SK-N-SH treated with all-trans-retinoic acid at 6 μM for 48 hours (cell line): ENCODE data around the gene MAPK8.

Experiments used
- ARNTL ChIP-seq: fragments of 450-650 bp; formaldehyde crosslinking; IDR thresholded peaks from 2 replicates; pipeline ENCODE4 v1.5.0; 2020; ENCODE audit warnings: low read depth, mild to moderate bottlenecking, moderate library complexity, borderline replicate concordance
- BACH2 ChIP-seq: fragments of 250-450 bp; sonication (Bioruptor Pico); IDR thresholded peaks from 2 replicates; pipeline ENCODE4 v1.9.0; 2021; ENCODE audit warnings: mild to moderate bottlenecking, borderline replicate concordance
- CREB5 ChIP-seq: fragments of 250-450 bp; sonication (Bioruptor Pico); IDR thresholded peaks from 2 replicates; pipeline ENCODE4 v1.5.1; 2020; ENCODE audit warnings: low read depth, mild to moderate bottlenecking, moderate library complexity
- ESRRG ChIP-seq: fragments of 250-450 bp; sonication (Bioruptor Pico); IDR thresholded peaks from 2 replicates; pipeline ENCODE4 v1.6.1; 2021; ENCODE audit warnings: mild to moderate bottlenecking
- OSR1 ChIP-seq: fragments of 250-450 bp; sonication (Bioruptor Pico); IDR thresholded peaks from 2 replicates; pipeline ENCODE4 v1.8.0; 2022; ENCODE audit warnings: moderate library complexity, mild to moderate bottlenecking, inconsistent platforms
- TCF4 ChIP-seq: fragments of 250-450 bp; sonication (Bioruptor Pico); IDR thresholded peaks from 2 replicates; pipeline ENCODE4 v1.8.0; 2021; ENCODE audit warnings: mild to moderate bottlenecking, moderate library complexity, borderline replicate concordance
- ZC3H10 ChIP-seq: fragments of 250-450 bp; sonication (Bioruptor Pico); IDR thresholded peaks from 2 replicates; pipeline ENCODE4 v1.5.1; 2021; ENCODE audit warnings: mild to moderate bottlenecking, moderate library complexity
- ZFP3 ChIP-seq: fragments of 250-450 bp; sonication (Bioruptor Pico); IDR thresholded peaks from 2 replicates; pipeline ENCODE4 v1.5.0; 2020; ENCODE audit warnings: mild to moderate bottlenecking, moderate library complexity
- ZNF565 ChIP-seq: fragments of 450-650 bp; formaldehyde crosslinking; conservative IDR thresholded peaks from 2 replicates; pipeline ENCODE4 v1.5.0; 2020; ENCODE audit warnings: low read depth, mild to moderate bottlenecking, moderate library complexity
- ZNF70 ChIP-seq: fragments of 450-650 bp; formaldehyde crosslinking; IDR thresholded peaks from 2 replicates; pipeline ENCODE4 v1.5.0; 2020; ENCODE audit warnings: mild to moderate bottlenecking, moderate library complexity
- ZNF8 ChIP-seq: fragments of 450-650 bp; formaldehyde crosslinking; IDR thresholded peaks from 2 replicates; pipeline ENCODE4 v1.5.0; 2020; ENCODE audit warnings: mild to moderate bottlenecking, moderate library complexity
- TF ChIP-seq, protein P1 (sequence below): fragments of 250-450 bp; sonication (Bioruptor Pico); IDR thresholded peaks from 2 replicates; pipeline ENCODE4 v1.5.0; 2020; ENCODE audit warnings: mild to moderate bottlenecking, moderate library complexity
- TF ChIP-seq, protein P2 (sequence below): fragments of 250-450 bp; sonication (Bioruptor Pico); IDR thresholded peaks from 2 replicates; pipeline ENCODE4 v1.8.0; 2020; ENCODE audit warnings: mild to moderate bottlenecking, moderate library complexity, borderline replicate concordance

- TF ChIP-seq ZNF70 (CRISPR knock-in tag) (no peak), BACH2 (CRISPR knock-in tag) (no peak), ZC3H10 (no peak), ZFP3 (CRISPR knock-in tag) (no peak), ARNTL (no peak), ZNF565 (CRISPR knock-in tag) (no peak), CREB5 (no peak), ZNF8 (no peak), OSR1 (CRISPR knock-in tag) (no peak), TCF4 (no peak), ESRRG (CRISPR knock-in tag) (no peak)
- TF ChIP-seq, protein P1, sequence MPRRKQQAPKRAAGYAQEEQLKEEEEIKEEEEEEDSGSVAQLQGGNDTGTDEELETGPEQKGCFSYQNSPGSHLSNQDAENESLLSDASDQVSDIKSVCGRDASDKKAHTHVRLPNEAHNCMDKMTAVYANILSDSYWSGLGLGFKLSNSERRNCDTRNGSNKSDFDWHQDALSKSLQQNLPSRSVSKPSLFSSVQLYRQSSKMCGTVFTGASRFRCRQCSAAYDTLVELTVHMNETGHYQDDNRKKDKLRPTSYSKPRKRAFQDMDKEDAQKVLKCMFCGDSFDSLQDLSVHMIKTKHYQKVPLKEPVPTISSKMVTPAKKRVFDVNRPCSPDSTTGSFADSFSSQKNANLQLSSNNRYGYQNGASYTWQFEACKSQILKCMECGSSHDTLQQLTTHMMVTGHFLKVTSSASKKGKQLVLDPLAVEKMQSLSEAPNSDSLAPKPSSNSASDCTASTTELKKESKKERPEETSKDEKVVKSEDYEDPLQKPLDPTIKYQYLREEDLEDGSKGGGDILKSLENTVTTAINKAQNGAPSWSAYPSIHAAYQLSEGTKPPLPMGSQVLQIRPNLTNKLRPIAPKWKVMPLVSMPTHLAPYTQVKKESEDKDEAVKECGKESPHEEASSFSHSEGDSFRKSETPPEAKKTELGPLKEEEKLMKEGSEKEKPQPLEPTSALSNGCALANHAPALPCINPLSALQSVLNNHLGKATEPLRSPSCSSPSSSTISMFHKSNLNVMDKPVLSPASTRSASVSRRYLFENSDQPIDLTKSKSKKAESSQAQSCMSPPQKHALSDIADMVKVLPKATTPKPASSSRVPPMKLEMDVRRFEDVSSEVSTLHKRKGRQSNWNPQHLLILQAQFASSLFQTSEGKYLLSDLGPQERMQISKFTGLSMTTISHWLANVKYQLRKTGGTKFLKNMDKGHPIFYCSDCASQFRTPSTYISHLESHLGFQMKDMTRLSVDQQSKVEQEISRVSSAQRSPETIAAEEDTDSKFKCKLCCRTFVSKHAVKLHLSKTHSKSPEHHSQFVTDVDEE (CRISPR knock-in tag), result no peak
- TF ChIP-seq, protein P2, sequence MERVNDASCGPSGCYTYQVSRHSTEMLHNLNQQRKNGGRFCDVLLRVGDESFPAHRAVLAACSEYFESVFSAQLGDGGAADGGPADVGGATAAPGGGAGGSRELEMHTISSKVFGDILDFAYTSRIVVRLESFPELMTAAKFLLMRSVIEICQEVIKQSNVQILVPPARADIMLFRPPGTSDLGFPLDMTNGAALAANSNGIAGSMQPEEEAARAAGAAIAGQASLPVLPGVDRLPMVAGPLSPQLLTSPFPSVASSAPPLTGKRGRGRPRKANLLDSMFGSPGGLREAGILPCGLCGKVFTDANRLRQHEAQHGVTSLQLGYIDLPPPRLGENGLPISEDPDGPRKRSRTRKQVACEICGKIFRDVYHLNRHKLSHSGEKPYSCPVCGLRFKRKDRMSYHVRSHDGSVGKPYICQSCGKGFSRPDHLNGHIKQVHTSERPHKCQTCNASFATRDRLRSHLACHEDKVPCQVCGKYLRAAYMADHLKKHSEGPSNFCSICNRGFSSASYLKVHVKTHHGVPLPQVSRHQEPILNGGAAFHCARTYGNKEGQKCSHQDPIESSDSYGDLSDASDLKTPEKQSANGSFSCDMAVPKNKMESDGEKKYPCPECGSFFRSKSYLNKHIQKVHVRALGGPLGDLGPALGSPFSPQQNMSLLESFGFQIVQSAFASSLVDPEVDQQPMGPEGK, result no peak
Observed at GRCh38 chr10:48475943-48476278, 169.4 kb downstream of the MAPK8 start.
